ENCODE measurements around the gene ALPL. TPM values are rescaled to one million over a fixed set of nuclear protein-coding genes. Genes with fewer than 3 reads are reported as not detected.

ALPL gene
- polyA plus RNA-seq, 1 donor from 2014 or later: 0.42 TPM

DNA sequence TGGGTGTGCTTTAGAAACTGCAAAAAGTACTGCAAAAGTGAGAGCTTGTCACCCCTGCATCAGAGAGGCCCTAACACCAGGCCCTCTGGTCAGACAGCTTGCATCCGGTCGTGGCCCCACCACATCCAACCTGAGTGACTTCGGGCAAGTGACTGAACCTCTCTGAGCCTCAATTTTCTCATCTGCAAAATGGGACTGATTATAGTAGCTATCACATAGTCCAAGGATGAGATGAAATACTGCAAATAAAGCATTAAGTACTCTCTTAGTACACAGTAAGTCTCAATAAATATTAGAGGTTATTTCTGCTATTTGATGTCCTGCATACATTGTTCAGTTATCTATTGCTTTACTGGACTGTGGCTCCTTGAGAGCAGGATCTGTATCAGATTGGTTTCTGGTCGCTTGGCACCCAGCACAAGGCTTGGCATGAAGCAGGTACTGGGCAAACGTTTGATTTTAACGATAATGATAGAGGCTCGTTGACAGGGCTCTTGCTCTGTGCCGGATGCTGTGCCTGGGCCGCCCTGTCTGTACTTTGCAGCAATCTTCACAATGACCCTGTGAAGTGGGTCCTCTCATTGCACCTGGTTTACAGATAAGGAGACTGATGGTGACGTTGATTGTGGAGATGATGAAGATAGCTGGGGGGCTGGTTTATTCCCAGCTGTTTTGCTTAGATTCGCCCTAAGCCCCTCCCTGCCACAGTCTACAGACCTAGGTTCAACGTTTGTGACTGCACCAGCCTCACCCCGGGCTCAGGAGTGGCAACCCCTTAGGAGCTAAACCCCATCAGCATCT, 116.4 kb downstream of the ALPL start:
- Histone ChIP-seq H3K27me3 (ENCODE audit: insufficient read depth, low read depth, low read length) (peaks cover 11% of the 10 kb centered on the region), H2AFZ (ENCODE audit: low read depth, low read length) (no peak overlapping the region), H3K27ac (ENCODE audit: low read length) (no peak overlapping the region), H3K9me3 (ENCODE audit: low read length) (no peaks in the 10 kb centered on the region), H3K4me3 (ENCODE audit: low read length) (no peak overlapping the region), H4K20me1 (ENCODE audit: insufficient read depth) (no peaks in the 10 kb centered on the region), H3K36me3 (ENCODE audit: insufficient read depth, low read length) (no peaks in the 10 kb centered on the region), H3F3A (ENCODE audit: insufficient read depth, low read length, poor library complexity, severe bottlenecking) (no peaks in the 10 kb centered on the region), H3K9me2 (ENCODE audit: insufficient read depth, low read length) (no peaks in the 10 kb centered on the region), H3K79me2 (replicated peaks; ENCODE audit: insufficient read depth, low read length) (no peaks in the 10 kb centered on the region), H3K4me2 (ENCODE audit: low read length) (no peak overlapping the region), H3K9ac (ENCODE audit: low read length) (no peak overlapping the region)
- TF ChIP-seq EZH2 (IDR thresholded peaks at IDR 0.05; ENCODE audit: borderline replicate concordance, insufficient read depth, low read length, poor library complexity, severe bottlenecking) (no peak), MXI1 (conservative IDR thresholded peaks at IDR 0.05; ENCODE audit: poor library complexity, severe bottlenecking) (no peak), POLR2AphosphoS5 (IDR thresholded peaks at IDR 0.05) (no peak), CTCF (IDR thresholded peaks at IDR 0.05; ENCODE audit: poor library complexity, severe bottlenecking) (no peak), TAF1 (IDR thresholded peaks at IDR 0.05; ENCODE audit: low read depth) (no peak), SMC3 (conservative IDR thresholded peaks at IDR 0.05; ENCODE audit: poor library complexity) (no peak), RAD21 (conservative IDR thresholded peaks at IDR 0.05) (no peak), EP300 (conservative IDR thresholded peaks at IDR 0.05; ENCODE audit: poor library complexity, severe bottlenecking) (no peak)
- TF ChIP-seq, protein P1, sequence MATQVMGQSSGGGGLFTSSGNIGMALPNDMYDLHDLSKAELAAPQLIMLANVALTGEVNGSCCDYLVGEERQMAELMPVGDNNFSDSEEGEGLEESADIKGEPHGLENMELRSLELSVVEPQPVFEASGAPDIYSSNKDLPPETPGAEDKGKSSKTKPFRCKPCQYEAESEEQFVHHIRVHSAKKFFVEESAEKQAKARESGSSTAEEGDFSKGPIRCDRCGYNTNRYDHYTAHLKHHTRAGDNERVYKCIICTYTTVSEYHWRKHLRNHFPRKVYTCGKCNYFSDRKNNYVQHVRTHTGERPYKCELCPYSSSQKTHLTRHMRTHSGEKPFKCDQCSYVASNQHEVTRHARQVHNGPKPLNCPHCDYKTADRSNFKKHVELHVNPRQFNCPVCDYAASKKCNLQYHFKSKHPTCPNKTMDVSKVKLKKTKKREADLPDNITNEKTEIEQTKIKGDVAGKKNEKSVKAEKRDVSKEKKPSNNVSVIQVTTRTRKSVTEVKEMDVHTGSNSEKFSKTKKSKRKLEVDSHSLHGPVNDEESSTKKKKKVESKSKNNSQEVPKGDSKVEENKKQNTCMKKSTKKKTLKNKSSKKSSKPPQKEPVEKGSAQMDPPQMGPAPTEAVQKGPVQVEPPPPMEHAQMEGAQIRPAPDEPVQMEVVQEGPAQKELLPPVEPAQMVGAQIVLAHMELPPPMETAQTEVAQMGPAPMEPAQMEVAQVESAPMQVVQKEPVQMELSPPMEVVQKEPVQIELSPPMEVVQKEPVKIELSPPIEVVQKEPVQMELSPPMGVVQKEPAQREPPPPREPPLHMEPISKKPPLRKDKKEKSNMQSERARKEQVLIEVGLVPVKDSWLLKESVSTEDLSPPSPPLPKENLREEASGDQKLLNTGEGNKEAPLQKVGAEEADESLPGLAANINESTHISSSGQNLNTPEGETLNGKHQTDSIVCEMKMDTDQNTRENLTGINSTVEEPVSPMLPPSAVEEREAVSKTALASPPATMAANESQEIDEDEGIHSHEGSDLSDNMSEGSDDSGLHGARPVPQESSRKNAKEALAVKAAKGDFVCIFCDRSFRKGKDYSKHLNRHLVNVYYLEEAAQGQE (IDR thresholded peaks at IDR 0.05; ENCODE audit: borderline replicate concordance): no peak

DNA sequence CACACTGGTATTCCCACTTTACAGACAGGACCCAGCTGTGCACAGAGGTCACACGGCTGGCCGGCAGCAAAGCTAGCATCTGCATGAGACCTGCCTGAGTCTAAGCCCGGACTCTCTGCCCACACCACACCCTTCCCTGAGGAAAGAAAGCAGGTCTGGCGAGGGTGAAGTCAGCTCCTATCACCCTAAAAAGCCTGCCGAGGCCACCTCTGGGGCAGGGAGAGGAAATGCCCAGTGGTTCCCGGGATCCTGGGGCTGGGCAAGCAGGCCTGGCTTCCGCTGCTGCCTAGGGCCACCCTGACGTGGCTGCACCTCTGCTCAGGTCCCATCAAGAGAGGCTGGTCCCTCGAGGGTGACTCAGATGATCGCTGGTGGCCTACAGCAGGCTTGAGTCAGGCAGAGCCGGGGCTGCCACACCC, 117.7 kb downstream of the ALPL start:
- Histone ChIP-seq H3K4me3 (ENCODE audit: low read length) (no peak overlapping the region), H3F3A (ENCODE audit: insufficient read depth, low read length, poor library complexity, severe bottlenecking) (no peaks in the 10 kb centered on the region), H3K9me3 (ENCODE audit: low read length) (no peaks in the 10 kb centered on the region), H3K9me2 (ENCODE audit: insufficient read depth, low read length) (no peaks in the 10 kb centered on the region), H4K20me1 (ENCODE audit: insufficient read depth) (no peaks in the 10 kb centered on the region), H3K27me3 (ENCODE audit: insufficient read depth, low read depth, low read length) (peaks cover 9% of the 10 kb centered on the region), H2AFZ (ENCODE audit: low read depth, low read length) (no peak overlapping the region), H3K27ac (ENCODE audit: low read length) (no peak overlapping the region), H3K79me2 (replicated peaks; ENCODE audit: insufficient read depth, low read length) (no peaks in the 10 kb centered on the region), H3K9ac (ENCODE audit: low read length) (no peak overlapping the region), H3K36me3 (ENCODE audit: insufficient read depth, low read length) (no peaks in the 10 kb centered on the region), H3K4me2 (ENCODE audit: low read length) (no peak overlapping the region)
- TF ChIP-seq MXI1 (conservative IDR thresholded peaks at IDR 0.05; ENCODE audit: poor library complexity, severe bottlenecking) (no peak), CTCF (IDR thresholded peaks at IDR 0.05; ENCODE audit: poor library complexity, severe bottlenecking) (no peak), RAD21 (conservative IDR thresholded peaks at IDR 0.05) (no peak), EP300 (conservative IDR thresholded peaks at IDR 0.05; ENCODE audit: poor library complexity, severe bottlenecking) (no peak), POLR2AphosphoS5 (IDR thresholded peaks at IDR 0.05) (no peak), SMC3 (conservative IDR thresholded peaks at IDR 0.05; ENCODE audit: poor library complexity) (no peak), TAF1 (IDR thresholded peaks at IDR 0.05; ENCODE audit: low read depth) (no peak), EZH2 (IDR thresholded peaks at IDR 0.05; ENCODE audit: borderline replicate concordance, insufficient read depth, low read length, poor library complexity, severe bottlenecking) (no peak)
- TF ChIP-seq, protein P1 (IDR thresholded peaks at IDR 0.05; ENCODE audit: borderline replicate concordance): no peak

All from neural cell (in vitro differentiated cells).